ENCODE measurements around the gene PDCD5. TPM values are rescaled to one million over a fixed set of nuclear protein-coding genes. Genes with fewer than 3 reads are reported as not detected.
"Not testable (repeated sequence)": the region's sequence is repeated elsewhere in the genome, so short reads cannot be mapped to it uniquely, and the experiment has no call there.

The PDCD5 gene
- total RNA-seq, 1 experiment from 2014 or later, result 118 TPM

GRCh38 chr19:32572700-32573491 lies 8.1 kb upstream of the PDCD5 start:
- not testable (repeated sequence) for H4K5ac ChIP-seq (ENCODE audit: insufficient read length, low read depth, low read length); H3K9me3 ChIP-seq (ENCODE audit: control insufficient read depth, low read depth, low read length); H3K27ac Mint-ChIP-seq; H4K91ac ChIP-seq (ENCODE audit: insufficient read length, low read depth, low read length); H2BK12ac ChIP-seq (ENCODE audit: insufficient read length, low read depth, low read length); H3K4me3 Mint-ChIP-seq; H3K23ac ChIP-seq (ENCODE audit: insufficient read length, low read depth, low read length); H3K79me2 ChIP-seq (ENCODE audit: insufficient read depth, low read length); H3K23me2 ChIP-seq (ENCODE audit: insufficient read length, low read depth, low read length, poor library complexity, severe bottlenecking); H2AK5ac ChIP-seq (ENCODE audit: insufficient read length, low read length); H3K56ac ChIP-seq (ENCODE audit: insufficient read length, low read depth, low read length); H3K79me1 ChIP-seq (ENCODE audit: insufficient read depth, low read depth, low read length, poor library complexity, severe bottlenecking); H3K9ac ChIP-seq (ENCODE audit: extremely low read depth, insufficient read length, low read length); H3K4me1 ChIP-seq (ENCODE audit: insufficient read depth, low read length); H3K27me3 Mint-ChIP-seq (ENCODE audit: low read depth); H2BK20ac ChIP-seq (ENCODE audit: low read depth, low read length, poor library complexity, severe bottlenecking); H3K4me1 Mint-ChIP-seq; H4K8ac ChIP-seq (replicated peaks; ENCODE audit: insufficient read length, low read depth, low read length); H3K9me3 Mint-ChIP-seq; H2BK5ac ChIP-seq (ENCODE audit: insufficient read length, low read length); H4K20me1 ChIP-seq (ENCODE audit: control insufficient read depth, insufficient read depth, insufficient read length); H2AFZ ChIP-seq (ENCODE audit: low read length); H3K14ac ChIP-seq (ENCODE audit: insufficient read depth, low read length); H2BK120ac ChIP-seq (ENCODE audit: low read depth, low read length, poor library complexity, severe bottlenecking); H3K4ac ChIP-seq (ENCODE audit: low read depth, low read length); H3K36me3 Mint-ChIP-seq (ENCODE audit: insufficient read depth in 1 of 3, low read depth in 3 of 3); H3K27ac ChIP-seq (ENCODE audit: insufficient read length, low read depth, low read length); DNase-seq; H3K4me2 ChIP-seq (ENCODE audit: insufficient read depth, insufficient read length, low read length); H2BK15ac ChIP-seq (ENCODE audit: low read depth, low read length); H3K18ac ChIP-seq (ENCODE audit: insufficient read length, low read depth, low read length); H3T11ph ChIP-seq (ENCODE audit: low read length); H3K27me3 ChIP-seq (ENCODE audit: insufficient read depth, low read length)
- no CpG with 5 or more reads among the region's 21 CpGs for WGBS (ENCODE audit: extremely low coverage, insufficient read length, low lambda C conversion rate)
